Right kidney (tissue), 1 donor: ENCODE measurements around the gene ORM1.
"Not testable (repeated sequence)": the region's sequence is repeated elsewhere in the genome, so short reads cannot be mapped to it uniquely, and the experiment has no call there.

Source experiments
- DNase-seq: peaks from one replicate; pipeline ENCODE4 v3.0.0-alpha.2; 2016

The ORM1 gene

DNA sequence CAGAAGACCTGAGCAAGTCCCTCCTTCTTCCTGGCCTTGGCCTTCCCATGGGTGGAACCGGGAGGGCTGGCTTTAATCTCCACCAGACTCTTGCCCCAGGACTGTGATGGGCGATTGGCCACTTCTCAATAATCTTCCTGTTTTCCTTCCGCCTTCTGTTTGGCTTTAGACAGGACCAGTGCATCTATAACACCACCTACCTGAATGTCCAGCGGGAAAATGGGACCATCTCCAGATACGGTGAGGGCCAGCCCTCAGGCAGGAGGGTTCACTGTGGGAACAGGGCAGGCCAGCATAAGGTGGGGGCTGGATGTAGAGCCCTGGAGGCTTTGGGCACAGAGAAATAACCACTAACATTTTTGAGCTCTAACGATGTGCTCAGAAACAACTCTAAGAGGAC is 951 bp downstream of the ORM1 start:
- DNase-seq, result not testable (repeated sequence)

- DNase-seq, result no peak
These were observed 1.6 kb downstream of the ORM1 start for GRCh38 chr9:114324492-114324891.

GRCh38 chr9:114324965-114325364 is 2.1 kb downstream of the ORM1 start:
- not testable (repeated sequence) for DNase-seq

- not testable (repeated sequence) for DNase-seq
These were observed 2.9 kb downstream of the ORM1 start for GRCh38 chr9:114325684-114326254.

DNA sequence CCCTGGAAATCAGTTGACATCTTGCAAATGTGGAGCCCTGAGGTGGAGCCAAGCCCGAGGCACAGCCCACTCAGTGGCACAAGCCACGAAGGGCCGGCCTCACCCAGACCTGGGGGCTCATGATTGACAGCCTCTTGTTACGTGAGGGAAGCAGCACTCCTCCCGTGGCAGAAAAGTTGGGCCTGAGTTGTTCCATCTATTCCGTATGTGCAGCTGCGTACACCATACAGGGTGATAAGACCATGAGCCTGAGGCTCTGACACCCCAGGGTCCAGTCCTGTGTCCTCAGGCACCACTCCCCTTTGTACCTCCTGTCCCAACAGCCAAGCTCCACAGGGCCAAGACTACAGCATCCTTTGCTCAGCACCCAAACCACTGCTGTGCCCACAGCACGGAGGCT is 4.9 kb downstream of the ORM1 start:
- no peak for DNase-seq

- DNase-seq, result not testable (repeated sequence)
These were observed 5.5 kb downstream of the ORM1 start for GRCh38 chr9:114328357-114328820.

DNA sequence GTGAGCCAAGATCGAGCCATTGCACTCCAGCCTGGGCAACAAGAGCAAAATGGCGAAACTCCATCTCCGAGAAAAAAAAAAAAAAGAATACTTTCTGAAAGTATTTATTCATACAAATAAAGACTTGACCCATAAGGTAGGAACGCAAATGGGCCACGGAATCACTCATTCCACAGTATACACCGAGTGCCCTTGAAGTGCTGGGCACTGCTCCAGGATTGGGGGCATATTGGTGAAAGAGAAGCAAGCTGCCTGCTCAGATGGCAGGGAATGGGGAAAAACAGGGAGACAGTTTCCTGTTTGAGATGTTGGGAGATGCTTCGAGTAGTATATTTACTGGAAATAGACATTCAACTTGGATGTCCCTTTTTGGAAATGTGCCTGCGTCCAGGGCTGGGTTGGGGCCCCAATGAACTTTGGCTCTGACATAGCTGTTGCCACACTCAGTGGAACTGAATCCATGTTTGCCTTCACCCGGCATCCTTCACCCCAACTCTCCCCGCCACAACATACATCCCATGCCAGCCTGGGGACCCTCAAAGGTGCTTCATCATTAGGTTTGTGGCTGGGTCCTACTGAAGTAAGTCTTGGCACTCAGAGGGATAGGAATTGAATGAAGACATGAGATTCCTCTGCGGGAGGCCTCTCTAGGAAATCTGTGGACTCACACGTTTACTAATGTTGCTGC is 6.2 kb downstream of the ORM1 start:
- DNase-seq, result not testable (repeated sequence)

- DNase-seq, result not testable (repeated sequence)
These were observed 6.7 kb downstream of the ORM1 start, which contains the start of gene ORM2 for GRCh38 chr9:114329625-114330022. TSS of gene ORM2 (plus strand) at chr9:114329869. CDS start at chr9:114329905, 36 bp downstream.

DNA sequence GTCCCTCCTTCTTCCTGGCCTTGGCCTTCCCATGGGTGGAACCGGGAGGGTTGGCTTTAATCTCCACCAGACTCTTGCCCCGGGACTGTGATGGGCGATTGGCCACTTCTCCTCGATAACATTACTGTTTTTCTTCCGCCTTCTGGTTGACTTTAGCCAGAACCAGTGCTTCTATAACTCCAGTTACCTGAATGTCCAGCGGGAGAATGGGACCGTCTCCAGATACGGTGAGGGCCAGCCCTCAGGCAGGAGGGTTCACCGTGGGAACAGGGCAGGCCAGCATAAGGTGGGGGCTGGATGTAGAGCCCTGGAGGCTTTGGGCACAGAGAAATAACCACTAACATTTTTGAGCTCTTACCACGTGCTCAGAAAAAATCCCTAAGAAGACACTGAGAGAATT is 7.7 kb downstream of the ORM1 start:
- DNase-seq, result no peak

DNA sequence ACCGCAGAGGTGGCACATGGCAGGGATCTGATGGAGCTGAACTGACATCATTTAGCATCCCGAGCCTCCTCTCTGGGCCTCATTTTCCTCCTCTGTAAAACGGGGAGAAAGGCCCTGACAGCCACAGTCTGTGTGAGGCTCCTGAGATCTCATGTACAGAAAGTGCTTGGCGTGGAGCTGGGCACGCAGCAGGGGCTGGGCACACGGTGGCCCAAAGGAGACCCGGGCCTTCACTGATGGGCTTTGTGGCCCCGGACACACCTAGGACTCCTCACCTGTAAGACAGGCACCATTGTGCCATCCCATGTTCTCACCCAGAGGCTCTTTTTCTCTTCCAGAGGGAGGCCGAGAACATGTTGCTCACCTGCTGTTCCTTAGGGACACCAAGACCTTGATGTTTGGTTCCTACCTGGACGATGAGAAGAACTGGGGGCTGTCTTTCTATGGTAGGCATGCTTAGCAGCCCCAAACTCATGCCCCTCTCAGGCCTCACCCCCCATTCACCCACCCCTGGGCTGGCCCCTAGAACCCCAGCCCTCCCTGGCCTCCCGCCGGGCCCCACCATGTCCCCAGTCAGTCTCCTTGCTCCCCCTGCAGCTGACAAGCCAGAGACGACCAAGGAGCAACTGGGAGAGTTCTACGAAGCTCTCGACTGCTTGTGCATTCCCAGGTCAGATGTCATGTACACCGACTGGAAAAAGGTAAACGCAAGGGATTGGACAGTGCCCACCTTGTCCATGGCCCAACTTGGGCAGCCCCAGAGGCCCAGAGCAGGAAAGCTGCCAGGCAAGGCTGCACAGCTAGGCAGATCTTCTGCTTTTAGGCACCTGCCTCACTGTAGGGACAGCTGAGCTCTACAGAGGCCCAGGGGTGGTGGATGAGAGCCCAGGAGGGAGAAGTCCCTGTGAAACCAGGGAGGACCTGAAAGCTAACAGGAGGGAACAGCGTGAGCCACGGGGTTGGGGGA is 8.6 kb downstream of the ORM1 start:
- DNase-seq, result not testable (repeated sequence)

- not testable (repeated sequence) for DNase-seq
These were observed 9.7 kb downstream of the ORM1 start for GRCh38 chr9:114332474-114333040.

DNA sequence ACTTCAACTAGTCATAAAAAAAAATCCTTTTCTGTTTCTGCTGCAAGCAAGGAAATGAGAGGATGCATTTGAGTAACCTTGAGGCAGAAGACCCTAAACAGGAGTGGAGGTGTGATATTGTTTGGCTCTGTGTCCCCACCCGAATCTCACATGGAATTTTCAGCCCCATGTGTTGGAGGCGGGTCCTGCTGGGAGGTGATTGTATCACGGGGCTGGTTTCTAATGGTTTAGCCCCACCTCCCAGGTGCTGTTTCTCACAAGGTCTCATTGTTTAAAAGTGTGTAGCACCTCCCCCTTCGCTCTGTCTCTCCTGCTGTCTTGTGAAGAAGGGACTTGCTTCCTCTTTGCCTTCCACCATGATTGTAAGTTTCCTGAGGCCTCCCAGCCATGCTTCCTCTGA is 10.8 kb downstream of the ORM1 start:
- not testable (repeated sequence) for DNase-seq

- no peak for DNase-seq
These were observed 11.6 kb downstream of the ORM1 start for GRCh38 chr9:114334490-114334889.

- no peak for DNase-seq
These were observed 12.8 kb downstream of the ORM1 start for GRCh38 chr9:114335745-114336144.

GRCh38 chr9:114336157-114336556 is 13.3 kb downstream of the ORM1 start:
- DNase-seq, result no peak

DNA sequence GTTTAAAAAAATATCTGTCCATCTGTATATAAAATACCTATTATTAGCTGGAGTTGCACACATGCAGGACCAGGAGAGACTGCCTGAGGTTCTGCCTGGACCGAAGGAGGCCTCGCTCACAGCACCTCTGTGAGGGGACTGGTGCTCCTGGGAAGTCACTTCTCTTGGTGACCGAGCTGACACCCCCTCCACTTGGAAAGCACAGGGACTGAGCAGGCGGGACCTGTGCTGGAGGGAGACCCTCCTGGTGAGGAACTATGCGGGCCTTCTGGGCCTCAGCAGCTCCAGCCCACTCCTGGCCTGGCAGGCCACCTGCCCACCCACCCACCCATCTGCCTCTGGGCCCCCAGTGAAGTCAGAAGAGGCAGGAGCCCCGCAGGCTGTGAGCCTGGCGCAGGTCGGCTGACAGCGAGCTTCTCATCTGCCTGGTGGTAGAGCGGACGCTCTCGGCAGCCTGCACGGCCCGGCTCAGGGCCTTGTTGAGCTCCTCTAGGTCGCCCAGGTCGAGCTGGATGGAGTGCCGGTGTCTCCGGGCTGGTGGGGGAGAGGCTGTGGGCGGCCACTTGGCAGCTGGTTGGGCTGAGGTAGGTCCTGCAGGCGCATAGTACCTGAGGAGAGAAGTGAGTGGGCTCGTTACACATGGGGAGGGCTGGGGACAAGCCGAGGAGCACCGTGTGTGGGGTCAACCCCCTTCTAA is 13.9 kb downstream of the ORM1 start:
- no peak for DNase-seq

GRCh38 chr9:114338187-114338586 is 15.3 kb downstream of the ORM1 start:
- no peak for DNase-seq

DNA sequence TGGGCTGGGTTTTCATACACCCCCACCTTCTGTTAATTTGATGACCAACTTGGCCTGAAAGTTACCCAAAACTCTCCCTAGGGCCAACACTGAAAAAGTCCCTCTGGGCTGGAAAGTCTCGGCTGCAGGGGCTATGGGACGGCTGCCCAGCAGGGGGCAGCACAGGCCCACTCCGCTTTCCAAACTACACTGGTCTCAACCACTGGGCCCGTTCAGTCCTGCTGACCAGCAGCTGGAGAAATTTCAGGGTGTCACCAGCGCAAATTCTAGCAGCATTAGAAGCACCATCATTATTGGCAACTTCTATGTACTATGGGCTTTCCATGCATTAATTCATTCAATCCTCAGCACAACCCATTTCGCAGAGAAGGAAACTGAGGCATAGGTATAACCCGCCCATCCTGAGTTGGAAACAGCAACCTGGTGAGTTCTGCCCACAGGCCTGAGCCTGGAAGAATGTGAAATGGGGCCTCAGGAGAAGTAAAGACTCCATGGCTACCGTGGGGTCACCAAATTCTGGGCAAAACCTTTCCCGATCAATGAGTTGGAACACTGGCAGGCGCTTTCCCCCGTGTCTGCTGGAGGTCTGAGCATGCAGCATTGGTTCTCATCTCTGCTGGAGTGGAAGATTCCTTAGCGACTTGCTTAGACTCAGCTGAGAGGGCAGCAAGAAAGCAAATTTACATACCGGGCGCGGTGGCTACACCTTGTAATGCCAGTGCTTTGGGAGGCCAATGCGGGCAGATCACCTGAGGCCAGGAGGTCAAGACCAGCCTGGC is 16.4 kb downstream of the ORM1 start:
- peak; percentile 11 for DNase-seq

GRCh38 chr9:114341152-114341830 is 18.4 kb downstream of the ORM1 start:
- DNase-seq, result no peak

DNA sequence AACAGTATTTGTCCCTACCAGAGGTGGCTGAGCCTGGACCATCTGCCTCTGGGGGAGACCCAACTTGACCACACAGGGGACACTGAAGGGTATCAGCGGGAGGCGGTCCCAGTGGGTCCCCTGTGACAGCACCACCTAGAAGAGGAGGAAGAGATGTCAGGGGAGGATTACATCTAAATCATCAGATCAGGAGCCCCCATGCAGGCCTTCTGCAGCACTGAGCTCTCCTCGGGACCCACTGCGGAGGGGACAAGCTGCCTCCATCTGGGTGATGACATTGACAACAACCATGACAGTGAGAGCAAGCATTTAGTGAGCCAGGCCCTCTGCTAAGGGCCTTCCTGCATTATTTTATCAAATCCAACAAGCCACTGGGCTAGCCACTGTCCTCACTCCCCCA is 19.1 kb downstream of the ORM1 start:
- no peak for DNase-seq
